Nephron progenitor cell (in vitro differentiated cells): ENCODE results near the gene HEXIM1.

ENCODE experiments used
- DNase-seq: peaks from one replicate; pipeline ENCODE4 v3.0.0; 2021
- H3K27ac Mint-ChIP-seq: 2 replicates; pipeline ENCODE4 v1.8.0; 2021; ENCODE audit warnings: mild to moderate bottlenecking, moderate library complexity, mixed read lengths
- H3K27me3 Mint-ChIP-seq: 2 replicates; pipeline ENCODE4 v1.8.0; 2021; ENCODE audit warnings: mild to moderate bottlenecking, low read depth, mixed read lengths; ENCODE audit not compliant: poor library complexity
- H3K36me3 Mint-ChIP-seq: 2 replicates; pipeline ENCODE4 v1.8.0; 2021; ENCODE audit warnings: low read depth, mixed read lengths
- H3K4me1 Mint-ChIP-seq: 2 replicates; pipeline ENCODE4 v1.8.0; 2021; ENCODE audit warnings: mixed read lengths
- H3K4me3 Mint-ChIP-seq: 2 replicates; pipeline ENCODE4 v1.8.0; 2021; ENCODE audit warnings: mild to moderate bottlenecking, moderate library complexity, mixed read lengths
- H3K9me3 Mint-ChIP-seq: 2 replicates; pipeline ENCODE4 v1.8.0; 2021; ENCODE audit warnings: mild to moderate bottlenecking, moderate library complexity, mixed read lengths
- CTCF ChIP-seq: fragments of 200-600 bp; sonication (generic); IDR thresholded peaks from 2 replicates; pipeline ENCODE4 v1.5.0; 2021; ENCODE audit warnings: antibody characterized with exemption

The HEXIM1 gene

GRCh38 chr17:45148183-45149036, at the start of gene HEXIM1:
Gene HEXIM1 (plus strand): TSS chr17:45148475. CDS start chr17:45149191, 716 bp downstream.
- peak within 1 kb of the TSS; percentile 100 for H3K27ac Mint-ChIP-seq
- H3K4me3 Mint-ChIP-seq: peak within 1 kb of the TSS; percentile 100
- DNase-seq: peak; percentile 98
- H3K27me3 Mint-ChIP-seq: peaks cover 9% of the 10 kb centered on the region
- no peak for TF ChIP-seq CTCF
- H3K36me3 Mint-ChIP-seq: no peaks in the 10 kb centered on the region
- H3K4me1 Mint-ChIP-seq: peaks cover 47% of the 10 kb centered on the region
- H3K9me3 Mint-ChIP-seq: no peaks in the 10 kb centered on the region

GRCh38 chr17:45098869-45099616, 49.2 kb upstream of the HEXIM1 start:
- Mint-ChIP-seq H3K36me3 (peaks cover 59% of the 10 kb centered on the region), H3K9me3 (no peaks in the 10 kb centered on the region), H3K27me3 (no peaks in the 10 kb centered on the region), H3K27ac (peak overlapping the region; percentile 86), H3K4me1 (peaks cover 12% of the 10 kb centered on the region), H3K4me3 (no peak overlapping the region)
- peak; percentile 93 for DNase-seq
- peak; percentile 84 for TF ChIP-seq CTCF

GRCh38 chr17:45101546-45101882, 46.8 kb upstream of the HEXIM1 start:
- no peak for DNase-seq
- H3K4me1 Mint-ChIP-seq: peaks cover 12% of the 10 kb centered on the region
- peaks cover 45% of the 10 kb centered on the region for H3K36me3 Mint-ChIP-seq
- no peaks in the 10 kb centered on the region for H3K27me3 Mint-ChIP-seq
- H3K27ac Mint-ChIP-seq: peak overlapping the region; percentile 90
- H3K4me3 Mint-ChIP-seq: no peak overlapping the region
- TF ChIP-seq CTCF: no peak
- H3K9me3 Mint-ChIP-seq: no peaks in the 10 kb centered on the region

- H3K4me3 Mint-ChIP-seq: no peak overlapping the region
- H3K27ac Mint-ChIP-seq: peak overlapping the region; percentile 90
- no peak for DNase-seq
- no peaks in the 10 kb centered on the region for H3K9me3 Mint-ChIP-seq
- H3K36me3 Mint-ChIP-seq: peaks cover 48% of the 10 kb centered on the region
- H3K27me3 Mint-ChIP-seq: no peaks in the 10 kb centered on the region
- peaks cover 12% of the 10 kb centered on the region for H3K4me1 Mint-ChIP-seq
- no peak for TF ChIP-seq CTCF
These were observed 46.1 kb upstream of the HEXIM1 start for GRCh38 chr17:45101883-45102811.

GRCh38 chr17:45102856-45103255, 45.4 kb upstream of the HEXIM1 start:
- H3K27ac Mint-ChIP-seq: peak overlapping the region; percentile 90

More at GRCh38 chr17:45102856-45103255, 45.4 kb upstream of the HEXIM1 start:
- Mint-ChIP-seq H3K36me3 (peaks cover 44% of the 10 kb centered on the region), H3K4me3 (no peak overlapping the region), H3K4me1 (peaks cover 12% of the 10 kb centered on the region), H3K9me3 (no peaks in the 10 kb centered on the region), H3K27me3 (no peaks in the 10 kb centered on the region)
- no peak for TF ChIP-seq CTCF
- DNase-seq: no peak
